ENCODE measurements around the gene PLPP6. TPM values are rescaled to one million over a fixed set of nuclear protein-coding genes. Genes with fewer than 3 reads are reported as not detected.

Gene PLPP6
- total RNA-seq, result 10 to 100 TPM; 13.6 to 20.7 (median 17.7) TPM

- peak; percentile 88 to 97 for DNase-seq (ENCODE audit: low spot score in 2 of 2)
- intact Hi-C loops (cut with DNase I; ENCODE audit: low total_unique reads), result no loop called here
- TF ChIP-seq CTCF (IDR thresholded peaks at IDR 0.05) (peak in 1 of 3 donors; percentile 16), POLR2A (IDR thresholded peaks at IDR 0.05) (peak in 1 of 2 donors; percentile 54)
- peak within 1 kb of the TSS; percentile 71 for H3K4me3 ChIP-seq (ENCODE audit: low read depth, poor library complexity, severe bottlenecking)
- WGBS, 2 donors, result 3 to 4% methylated on average over 26 to 31 of the region's 70 CpGs
These were observed at the start of gene PLPP6 for GRCh38 chr9:4662108-4662988. PLPP6 (plus strand) TSS chr9:4662294; CDS start chr9:4662376, 82 bp downstream.

GRCh38 chr9:4614627-4615026, 47.5 kb upstream of the PLPP6 start:
- 77 to 96% methylated on average over 1 of the region's 1 CpG for WGBS, 2 donors
- TF ChIP-seq CTCF (IDR thresholded peaks at IDR 0.05) (no peak), POLR2A (IDR thresholded peaks at IDR 0.05) (no peak)
- intact Hi-C loops (cut with DNase I; ENCODE audit: low total_unique reads), result no loop called here

GRCh38 chr9:4615251-4615650, 46.8 kb upstream of the PLPP6 start:
- WGBS, 2 donors, result 40 to 49% methylated on average over 4 of the region's 4 CpGs
- intact Hi-C loops (cut with DNase I; ENCODE audit: low total_unique reads), result no loop called here

More at GRCh38 chr9:4614627-4615026, 47.5 kb upstream of the PLPP6 start:
- no peak for DNase-seq (ENCODE audit: low spot score in 2 of 2)
- H3K4me3 ChIP-seq (ENCODE audit: low read depth, poor library complexity, severe bottlenecking), result no peak overlapping the region

GRCh38 chr9:4615778-4616177, 46.3 kb upstream of the PLPP6 start:
- H3K4me3 ChIP-seq (ENCODE audit: low read depth, poor library complexity, severe bottlenecking), result no peak overlapping the region
- intact Hi-C loops (cut with DNase I; ENCODE audit: low total_unique reads), result no loop called here
- 81 to 90% methylated on average over 5 of the region's 5 CpGs for WGBS, 2 donors
- TF ChIP-seq CTCF (IDR thresholded peaks at IDR 0.05) (no peak), POLR2A (IDR thresholded peaks at IDR 0.05) (no peak)
- no peak for DNase-seq (ENCODE audit: low spot score in 2 of 2)

More at GRCh38 chr9:4615251-4615650, 46.8 kb upstream of the PLPP6 start:
- H3K4me3 ChIP-seq (ENCODE audit: low read depth, poor library complexity, severe bottlenecking), result no peak overlapping the region
- DNase-seq (ENCODE audit: low spot score in 2 of 2), result no peak
- TF ChIP-seq CTCF (IDR thresholded peaks at IDR 0.05), result no peak
- TF ChIP-seq POLR2A (IDR thresholded peaks at IDR 0.05), result no peak

GRCh38 chr9:4617752-4618151, 44.3 kb upstream of the PLPP6 start:
- 62 to 77% methylated on average over 3 of the region's 3 CpGs for WGBS, 2 donors
- no peak for DNase-seq (ENCODE audit: low spot score in 2 of 2)
- TF ChIP-seq CTCF (IDR thresholded peaks at IDR 0.05), result no peak
- TF ChIP-seq POLR2A (IDR thresholded peaks at IDR 0.05), result no peak
- intact Hi-C loops (cut with DNase I; ENCODE audit: low total_unique reads), result no loop called here
- no peak overlapping the region for H3K4me3 ChIP-seq (ENCODE audit: low read depth, poor library complexity, severe bottlenecking)
